Stimulated activated CD8-positive, alpha-beta memory T cell treated with anti-CD3 and anti-CD28 coated beads, Interleukin-15, amount 100 ng/mL, for 48 hours (primary cell): ENCODE measurements around the gene SLCO1A2.

Experiments used
- DNase-seq, 2 donors: peaks; one replicate each; pipeline ENCODE4 v3.0.0-alpha.2; 2020; ENCODE audit warnings: low read depth in 2 of 2

The SLCO1A2 gene

DNA sequence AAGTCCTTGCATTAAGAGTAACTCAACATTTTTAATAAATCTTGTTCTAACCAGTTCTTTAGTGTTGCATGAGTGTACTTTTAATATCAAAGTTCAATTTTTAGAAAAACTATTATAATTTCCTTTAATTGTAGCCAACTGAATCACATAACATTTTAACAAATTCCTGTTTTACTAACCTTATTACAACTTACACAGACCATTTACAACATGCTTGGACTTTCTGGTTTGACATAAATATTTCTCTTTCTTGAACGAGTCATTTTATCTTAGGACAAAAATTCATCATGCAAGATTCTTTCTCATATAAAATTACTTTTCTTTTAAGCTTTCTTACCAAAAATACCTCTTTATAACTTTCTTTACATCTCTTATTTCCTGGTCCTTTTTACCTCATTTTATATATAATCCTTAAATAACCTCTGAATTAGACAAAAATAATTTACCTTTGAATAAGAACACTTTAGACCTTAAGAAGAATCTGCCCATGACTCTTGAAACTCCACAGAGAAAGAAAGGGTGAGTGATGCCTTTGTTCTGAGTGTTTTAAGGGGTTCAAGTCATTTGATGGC is 3.9 kb downstream of the SLCO1A2 start:
- DNase-seq: no peak

GRCh38 chr12:21328578-21328977 is 6.1 kb downstream of the SLCO1A2 start:
- no peak for DNase-seq

- DNase-seq: no peak
These were observed 10.2 kb downstream of the SLCO1A2 start for GRCh38 chr12:21324551-21324950.

DNA sequence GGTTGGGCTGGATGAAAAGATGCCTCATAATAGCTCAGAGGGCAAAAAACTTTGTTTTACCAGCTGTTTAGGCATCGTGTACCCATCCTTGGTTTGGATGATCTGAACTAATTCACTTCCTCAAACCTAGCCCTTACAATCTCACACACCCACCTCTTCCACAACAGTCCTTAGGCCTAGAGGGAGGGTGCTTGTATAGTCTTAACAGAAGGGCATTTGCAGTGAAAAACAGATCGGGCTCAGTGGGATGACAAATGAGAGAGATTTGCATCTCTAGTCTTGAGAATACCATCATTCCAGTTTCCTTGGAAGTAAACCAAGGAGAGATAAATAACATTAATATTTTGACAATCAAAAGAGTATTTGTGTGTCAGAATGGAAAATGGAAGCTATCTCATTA is 11.0 kb downstream of the SLCO1A2 start:
- DNase-seq: no peak

DNA sequence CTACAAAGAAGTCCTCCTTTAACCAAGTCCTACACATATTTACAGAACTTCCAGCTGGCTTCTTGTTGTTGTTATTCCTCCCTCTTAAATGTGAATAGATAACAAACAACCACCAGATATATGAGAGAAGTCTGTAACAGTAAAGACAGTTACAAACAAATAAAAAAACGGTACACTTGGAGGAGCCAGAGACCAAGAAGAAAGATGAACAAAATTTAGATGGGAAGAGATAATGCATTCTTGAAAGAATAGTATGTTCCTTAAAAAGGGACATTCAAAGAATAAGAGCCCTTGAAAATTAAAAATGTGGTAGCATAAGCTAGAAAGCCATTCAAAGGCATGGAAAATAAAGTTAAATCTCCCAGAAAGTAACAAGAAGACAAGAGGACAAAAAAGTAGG is 25.9 kb downstream of the SLCO1A2 start:
- DNase-seq: no peak

- no peak for DNase-seq
These were observed 29.1 kb downstream of the SLCO1A2 start for GRCh38 chr12:21305661-21306060.

- DNase-seq: no peak
These were observed 34.1 kb downstream of the SLCO1A2 start for GRCh38 chr12:21300632-21301031.

DNA sequence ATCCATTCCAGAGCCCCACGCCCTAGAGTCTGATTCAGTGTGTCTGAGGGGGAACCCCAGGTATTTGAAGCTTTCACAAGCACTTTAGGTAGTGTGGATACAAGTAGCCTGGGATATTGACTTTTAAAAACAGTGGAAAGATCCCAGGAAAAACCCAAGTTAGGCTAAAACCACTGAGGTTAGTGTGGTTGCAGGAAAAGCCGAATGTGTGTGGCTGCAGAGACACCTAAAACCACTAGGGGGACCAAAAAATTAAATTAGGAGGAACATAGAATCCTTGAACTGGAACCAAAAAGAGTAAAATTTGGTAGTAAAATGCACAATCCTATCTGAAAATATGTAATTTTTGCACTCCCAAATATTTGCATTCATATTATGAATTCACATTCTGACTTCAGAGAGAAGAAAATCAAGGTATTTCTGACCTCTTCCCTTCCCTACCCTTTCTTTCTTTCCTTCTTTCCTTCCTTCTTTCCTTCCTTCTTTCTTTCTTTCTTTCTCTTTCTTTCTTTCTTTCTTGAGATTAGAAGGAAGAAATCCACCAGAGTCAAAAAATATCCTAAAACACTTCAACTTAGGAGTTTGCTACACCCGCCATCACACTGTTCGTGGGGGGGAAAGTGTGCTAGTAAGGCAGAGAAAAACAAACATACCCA is 37.8 kb downstream of the SLCO1A2 start:
- no peak for DNase-seq

- no peak for DNase-seq
These were observed 38.4 kb downstream of the SLCO1A2 start for GRCh38 chr12:21296348-21296747.

DNA sequence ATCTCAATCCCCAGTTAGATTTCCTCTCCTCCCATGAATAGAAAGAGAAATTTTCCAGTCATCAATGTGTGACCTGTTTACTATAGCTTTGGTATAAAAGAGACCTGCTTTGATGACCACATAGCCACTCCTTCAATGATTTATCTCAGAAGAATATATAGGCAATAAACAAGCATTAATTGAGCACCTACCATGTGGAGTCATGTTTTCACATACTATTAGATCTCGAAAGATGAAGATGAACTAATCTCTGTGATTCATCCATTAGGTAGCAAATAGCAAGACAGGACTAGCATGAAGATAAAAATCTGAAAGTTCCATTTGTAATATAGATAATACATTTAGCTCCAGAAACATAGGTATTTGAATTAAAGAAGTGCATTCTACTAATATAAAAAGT is 40.5 kb downstream of the SLCO1A2 start:
- no peak for DNase-seq

DNA sequence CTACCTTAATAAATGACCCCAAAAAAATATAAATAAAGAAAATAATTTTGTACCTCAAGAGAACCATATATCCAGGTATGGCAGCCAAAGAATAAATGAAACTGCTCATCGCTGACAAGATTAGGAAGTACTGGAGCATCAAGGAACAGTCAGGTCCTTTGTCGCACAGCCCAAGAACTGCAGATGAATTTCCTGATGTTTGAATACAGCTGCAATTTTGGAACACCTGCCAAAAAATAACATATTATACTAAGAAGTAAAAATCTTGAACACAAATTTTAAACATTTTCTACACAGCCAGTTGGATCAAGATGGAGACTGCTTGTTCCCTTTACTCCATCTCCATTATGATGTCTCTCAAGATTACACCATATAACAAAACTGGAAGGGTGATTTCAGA is 42.6 kb downstream of the SLCO1A2 start:
- DNase-seq: no peak

GRCh38 chr12:21289698-21290097 is 45.0 kb downstream of the SLCO1A2 start:
- DNase-seq: no peak

GRCh38 chr12:21276826-21277225 is 57.9 kb downstream of the SLCO1A2 start:
- DNase-seq: no peak

DNA sequence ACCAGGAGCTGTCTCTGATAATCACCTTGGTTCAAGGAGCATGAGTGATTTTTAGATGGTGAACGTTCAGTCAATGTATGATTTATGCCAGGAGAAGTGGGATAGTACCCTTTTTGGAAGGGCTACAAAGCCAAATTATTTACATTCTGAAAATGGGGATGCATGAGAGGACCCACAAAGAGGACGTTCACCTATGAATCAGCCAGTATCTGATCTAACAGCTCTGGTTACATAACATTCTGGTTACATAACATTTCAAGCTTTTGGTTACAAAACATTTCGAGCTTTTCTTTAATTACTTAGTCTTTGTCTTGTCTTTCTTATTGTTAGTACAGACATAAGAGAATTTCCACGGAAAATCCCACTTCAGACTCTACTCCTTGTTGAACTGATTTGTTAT is 68.8 kb downstream of the SLCO1A2 start:
- DNase-seq: no peak

GRCh38 chr12:21264232-21264631 is 70.5 kb downstream of the SLCO1A2 start:
- DNase-seq: no peak

GRCh38 chr12:21257172-21257571 is 77.5 kb downstream of the SLCO1A2 start:
- DNase-seq: no peak

DNA sequence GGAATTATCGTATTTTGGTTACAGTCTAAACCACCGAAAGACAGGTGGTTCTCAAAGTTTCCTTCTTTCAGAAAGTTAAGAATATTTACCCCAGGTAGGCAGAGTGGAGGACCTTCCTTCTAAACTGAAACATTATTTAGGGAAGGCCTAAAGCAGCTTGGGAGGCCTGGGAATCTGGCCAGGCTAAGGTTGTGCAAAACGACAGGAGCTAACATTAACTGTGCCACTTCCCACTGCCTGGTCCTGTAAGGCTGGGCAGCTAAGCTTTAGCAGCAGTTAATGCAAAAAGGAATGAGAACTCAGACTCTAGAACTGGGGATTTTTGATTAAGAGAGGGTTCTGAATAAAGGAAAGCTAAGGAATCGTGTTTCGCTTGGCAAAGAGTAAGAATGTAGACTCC is 82.6 kb downstream of the SLCO1A2 start:
- DNase-seq: no peak

DNA sequence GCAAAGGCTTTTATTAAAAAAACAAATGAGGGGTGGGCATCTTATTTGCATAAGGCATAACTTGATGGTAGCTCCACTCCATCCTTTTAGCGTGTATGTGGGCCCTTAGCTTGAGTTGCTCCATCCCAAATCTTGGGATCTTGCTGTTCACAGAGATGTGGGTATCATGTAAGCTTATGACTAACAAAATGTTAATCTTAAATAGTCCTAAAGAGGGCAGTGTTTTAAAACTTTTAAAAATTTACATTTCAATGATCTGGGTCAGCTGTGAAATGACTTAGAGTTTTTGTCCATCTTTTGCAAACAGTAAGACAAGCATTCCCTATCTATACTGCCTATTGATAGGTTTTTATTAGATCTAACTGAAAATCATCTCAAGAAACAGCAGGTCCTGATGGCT is 86.0 kb downstream of the SLCO1A2 start:
- DNase-seq: no peak

- DNase-seq: no peak
These were observed 94.9 kb downstream of the SLCO1A2 start for GRCh38 chr12:21239866-21240265.

- no peak for DNase-seq
These were observed 100.3 kb downstream of the SLCO1A2 start for GRCh38 chr12:21234395-21234794.

DNA sequence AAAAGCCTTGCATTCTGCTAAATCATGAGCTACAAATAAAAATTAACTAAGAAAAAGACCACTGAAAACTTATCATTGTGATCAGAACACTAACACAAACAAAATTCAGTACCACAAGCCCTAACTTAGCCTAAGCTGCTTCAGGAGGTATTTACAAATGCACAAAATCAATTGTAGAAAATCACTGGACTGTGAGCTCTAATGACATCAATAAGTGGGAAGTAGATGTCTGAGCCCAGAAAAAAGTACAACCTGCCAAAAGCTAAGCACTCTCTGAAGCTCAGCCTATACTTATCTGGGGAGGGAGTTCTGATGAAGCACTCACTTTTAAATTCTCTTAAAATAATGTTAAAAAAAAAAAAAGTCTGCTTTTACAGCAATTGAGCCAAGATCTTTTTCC is 110.8 kb downstream of the SLCO1A2 start:
- DNase-seq: no peak

DNA sequence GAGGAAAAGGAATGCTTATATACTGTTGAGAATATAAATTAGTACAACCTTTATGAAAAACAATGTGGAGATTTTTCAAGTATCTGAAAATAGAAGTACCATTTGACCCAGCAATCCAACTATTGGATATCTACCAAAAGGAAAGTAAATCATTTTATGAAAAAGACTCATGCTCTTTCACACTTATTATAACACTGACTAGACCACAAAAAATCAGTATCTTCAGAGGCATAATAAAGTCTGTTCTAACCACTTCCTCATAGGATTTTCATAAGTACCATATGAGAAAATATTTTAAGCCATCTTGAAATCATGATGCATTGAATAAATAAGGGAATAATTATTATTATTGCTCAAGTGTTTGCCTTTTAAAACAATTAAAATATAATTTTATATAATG is 112.9 kb downstream of the SLCO1A2 start:
- no peak for DNase-seq

GRCh38 chr12:21221072-21221471 is 113.6 kb downstream of the SLCO1A2 start:
- DNase-seq: no peak

- no peak for DNase-seq
These were observed 114.5 kb downstream of the SLCO1A2 start for GRCh38 chr12:21220266-21220665.
